ENCODE results near the gene C16orf95.
"Not testable (repeated sequence)": the region's sequence is repeated elsewhere in the genome, so short reads cannot be mapped to it uniquely, and the experiment has no call there.

The C16orf95 gene, protein sequence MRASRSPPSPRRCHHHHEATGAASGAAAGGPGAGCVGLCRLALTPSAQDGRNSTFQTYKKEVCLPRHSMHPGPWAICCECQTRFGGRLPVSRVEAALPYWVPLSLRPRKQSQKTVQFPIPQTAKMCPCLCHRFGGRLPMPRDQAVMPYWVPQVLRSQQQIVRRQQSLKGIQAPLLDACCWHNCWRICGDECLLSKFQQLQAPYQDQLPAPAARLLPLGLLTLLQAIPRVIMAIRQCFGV

GRCh38 chr16:87316923-87317749, at the start of gene C16orf95:
TSS of gene C16orf95 (minus strand) at chr16:87317392. CDS start at chr16:87317242, 150 bp downstream.
- peak; percentile 97 for DNase-seq

DNA sequence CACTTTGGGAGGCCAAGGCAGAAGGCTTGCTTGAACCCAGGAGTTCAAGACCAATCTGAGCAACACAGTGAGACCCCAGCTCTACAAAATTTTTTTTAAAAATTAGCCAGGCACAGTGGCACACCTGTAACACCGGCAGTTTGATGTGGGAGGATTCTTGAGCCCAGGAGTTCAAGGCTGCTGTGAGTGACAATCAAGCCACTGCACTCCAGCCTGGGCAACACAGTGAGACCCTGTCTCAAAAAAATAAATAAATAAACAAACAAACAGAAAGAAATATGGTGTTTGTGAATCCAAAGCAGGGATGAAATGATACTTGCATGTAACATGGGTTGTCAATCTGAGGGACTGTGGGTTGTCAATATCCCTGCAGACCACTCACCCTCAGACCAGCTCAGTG, 49.7 kb upstream of the C16orf95 start:
- DNase-seq = no peak

DNA sequence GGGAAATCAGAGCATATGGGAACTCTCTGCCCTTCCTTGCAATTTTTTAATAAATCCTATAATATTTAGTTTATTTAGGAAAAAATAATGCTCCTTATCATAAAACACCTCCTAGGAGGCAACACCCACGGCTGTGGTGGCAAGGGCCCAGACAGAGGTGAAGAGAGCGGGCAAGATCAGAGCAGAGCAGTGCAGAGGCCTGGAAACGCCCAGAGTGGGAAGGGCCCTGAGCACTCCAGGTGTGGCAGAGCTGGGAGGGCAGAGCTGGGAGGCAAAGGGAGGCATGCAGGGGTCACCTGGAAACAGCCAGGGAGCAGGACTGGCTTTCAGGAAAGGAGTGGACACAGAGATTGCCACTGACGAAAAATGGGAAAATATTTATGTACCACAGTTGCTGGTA, 49.1 kb upstream of the C16orf95 start:
- DNase-seq = no peak

DNA sequence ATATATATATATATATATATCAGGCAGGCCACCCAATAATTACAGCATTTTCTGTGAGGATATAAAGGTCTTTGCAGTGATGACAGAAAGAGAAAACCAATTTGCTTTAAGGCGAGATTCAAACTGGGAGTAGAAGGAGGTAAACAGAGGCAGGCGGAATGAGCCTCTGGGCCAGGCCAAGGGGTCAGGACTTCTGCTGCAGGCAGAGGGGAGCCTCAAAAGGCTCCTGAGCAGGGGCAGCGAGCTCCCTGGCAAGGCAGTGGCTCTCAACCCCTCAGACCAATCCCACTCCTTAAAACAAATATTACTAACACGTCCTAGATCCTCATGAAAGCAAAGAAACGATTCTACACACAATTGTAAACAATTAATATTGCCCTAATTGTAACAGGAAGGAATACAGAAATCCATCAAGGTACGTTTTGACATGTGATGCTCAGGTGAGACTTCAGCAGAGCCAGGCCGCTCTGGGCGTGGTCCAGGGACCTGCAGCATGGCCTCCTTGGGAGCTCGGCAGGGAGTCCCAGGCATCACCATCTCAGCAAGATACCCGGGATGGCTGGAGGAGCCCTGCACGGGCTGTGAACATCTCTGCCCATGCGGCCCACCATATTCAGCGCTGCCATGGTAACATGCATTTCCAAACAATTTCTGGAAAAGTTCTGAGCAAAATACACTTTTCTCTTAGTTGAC, 48.0 kb upstream of the C16orf95 start:
- DNase-seq = no peak

GRCh38 chr16:87363771-87364455, 46.7 kb upstream of the C16orf95 start:
- no peak for DNase-seq

DNA sequence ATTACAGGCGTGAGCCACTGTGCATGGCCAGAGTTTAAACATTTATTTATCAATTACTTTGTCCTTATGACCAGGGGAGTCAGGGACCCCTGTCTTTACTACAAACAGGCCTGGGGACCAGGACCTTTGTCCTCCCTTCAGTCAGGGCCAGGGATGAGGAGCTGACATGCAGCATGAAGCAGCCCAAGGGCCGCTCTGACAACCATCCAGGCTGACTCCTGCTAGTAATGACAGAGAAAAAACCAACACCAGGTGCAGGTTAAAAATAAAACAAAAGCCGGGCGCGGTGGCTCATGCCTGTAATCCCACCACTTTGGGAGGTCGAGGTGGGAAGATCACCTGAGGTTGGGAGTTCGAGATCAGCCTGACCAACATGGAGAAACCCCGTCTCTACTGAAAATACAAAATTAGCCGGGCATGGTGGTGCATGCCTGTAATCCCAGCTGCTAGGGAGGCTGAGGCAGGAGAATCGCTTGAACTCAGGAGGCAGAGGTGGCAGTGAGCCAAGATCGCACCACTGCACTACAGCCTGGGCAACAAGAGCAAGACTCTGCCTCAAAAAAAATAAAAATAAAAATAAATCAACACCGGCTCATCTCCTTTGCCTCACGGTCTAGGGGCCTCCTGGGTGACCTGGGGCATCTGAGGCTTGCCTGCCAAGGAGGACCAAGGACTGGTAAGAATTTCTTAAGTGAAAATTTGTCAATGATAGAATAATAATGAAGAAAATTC, 45.8 kb upstream of the C16orf95 start:
- not testable (repeated sequence) for DNase-seq

- DNase-seq = no peak
Measured at GRCh38 chr16:87361916-87362619, 44.9 kb upstream of the C16orf95 start.

DNA sequence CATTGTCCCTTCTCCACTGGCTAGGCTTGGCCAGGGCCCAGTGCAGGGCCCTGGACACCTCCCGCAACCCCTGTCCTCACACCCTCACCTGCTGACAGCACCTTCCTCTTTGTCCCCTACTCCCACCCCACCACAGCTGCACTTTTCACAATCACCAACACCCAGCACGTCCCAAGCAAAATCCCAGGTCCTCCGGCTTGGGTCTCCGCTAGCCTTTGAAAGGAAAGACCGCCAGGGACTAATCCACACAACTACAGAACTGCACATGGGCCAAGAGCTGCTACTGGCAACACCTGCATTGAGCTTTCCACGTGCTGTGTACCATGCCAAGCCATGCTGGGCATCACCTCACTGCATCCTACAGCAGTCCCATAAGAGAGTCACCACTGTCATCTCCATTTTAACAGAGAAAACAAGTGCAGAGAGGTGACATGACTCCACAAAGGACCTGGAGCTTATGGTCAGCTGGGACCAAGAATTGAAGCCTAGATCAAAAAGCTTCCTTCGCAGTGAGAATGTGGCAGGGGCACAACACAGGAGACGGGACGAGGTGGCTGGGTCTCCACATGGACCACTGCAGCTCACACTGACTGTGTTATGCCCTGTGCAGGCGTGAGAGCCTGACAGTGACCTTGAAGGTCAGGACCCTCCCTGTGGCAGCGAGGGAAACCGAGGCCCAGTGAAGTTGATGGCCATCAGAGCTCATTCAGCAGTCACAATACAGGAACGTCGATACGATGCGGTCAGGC, 43.8 kb upstream of the C16orf95 start:
- no peak for DNase-seq

DNA sequence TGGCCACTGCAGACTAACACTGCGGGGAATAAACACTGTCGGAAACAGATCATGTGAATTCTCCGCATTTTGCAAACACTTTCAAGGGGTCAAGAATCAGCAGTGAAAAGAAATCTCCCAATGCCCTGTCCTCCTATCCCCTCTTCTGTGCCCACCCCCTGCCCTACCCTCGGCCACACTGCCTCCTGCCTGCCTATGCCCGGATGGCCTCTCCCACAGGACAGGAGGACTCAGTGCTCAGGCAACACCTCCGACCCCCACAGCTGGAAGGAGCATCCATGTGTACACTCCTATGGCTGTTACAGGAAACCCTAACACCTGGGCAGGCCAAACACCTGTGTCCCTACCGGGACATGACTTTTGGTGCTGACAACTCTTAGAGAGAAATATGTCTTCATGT, 41.9 kb upstream of the C16orf95 start:
- DNase-seq = no peak

GRCh38 chr16:87358696-87359095, 41.5 kb upstream of the C16orf95 start:
- no peak for DNase-seq

GRCh38 chr16:87358250-87358649, 41.1 kb upstream of the C16orf95 start:
- DNase-seq = no peak

GRCh38 chr16:87356491-87356853, 39.3 kb upstream of the C16orf95 start:
- DNase-seq = no peak

DNA sequence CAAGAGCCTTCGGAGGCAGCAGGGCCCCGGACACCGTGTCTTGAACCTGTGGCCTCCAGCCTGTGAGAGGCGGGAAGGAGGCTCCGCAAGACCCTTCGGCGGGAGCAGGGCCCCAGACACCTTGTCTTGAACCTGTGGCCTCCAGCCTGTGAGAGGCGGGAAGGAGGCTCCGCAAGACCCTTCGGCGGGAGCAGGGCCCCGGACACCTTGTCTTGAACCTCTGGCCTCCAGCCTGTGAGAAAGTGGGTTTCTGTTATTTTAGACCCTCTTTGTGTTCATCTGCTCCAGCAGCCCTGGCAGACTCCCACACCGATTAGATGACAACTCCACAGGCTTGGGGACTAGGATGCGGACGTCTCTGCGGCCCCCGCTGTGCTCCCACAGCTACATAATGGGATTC, 36.4 kb upstream of the C16orf95 start:
- DNase-seq = no peak

DNA sequence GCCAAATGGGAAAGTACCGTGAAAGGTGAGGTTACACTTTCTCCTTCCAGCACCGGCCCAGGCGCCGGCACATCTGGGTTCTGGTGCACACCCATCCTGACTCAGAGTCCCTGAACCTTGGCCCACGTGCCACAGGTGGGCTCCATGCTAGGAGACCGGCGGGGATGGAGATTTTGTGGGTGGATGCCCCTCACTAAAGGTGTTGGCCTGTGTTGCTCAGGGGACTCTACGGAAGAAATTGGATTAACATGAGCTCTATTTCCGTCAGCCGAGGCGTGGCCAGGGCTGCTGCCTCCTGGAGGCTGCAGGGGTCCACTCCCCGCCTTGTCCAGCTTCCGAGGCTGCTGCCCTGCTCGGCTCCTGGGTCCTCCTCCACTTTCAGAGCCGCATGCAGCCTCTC, 35.6 kb upstream of the C16orf95 start:
- no peak for DNase-seq

GRCh38 chr16:87351320-87351698, 34.1 kb upstream of the C16orf95 start:
- no peak for DNase-seq

- DNase-seq = no peak
Measured at GRCh38 chr16:87350681-87351319, 33.6 kb upstream of the C16orf95 start.

DNA sequence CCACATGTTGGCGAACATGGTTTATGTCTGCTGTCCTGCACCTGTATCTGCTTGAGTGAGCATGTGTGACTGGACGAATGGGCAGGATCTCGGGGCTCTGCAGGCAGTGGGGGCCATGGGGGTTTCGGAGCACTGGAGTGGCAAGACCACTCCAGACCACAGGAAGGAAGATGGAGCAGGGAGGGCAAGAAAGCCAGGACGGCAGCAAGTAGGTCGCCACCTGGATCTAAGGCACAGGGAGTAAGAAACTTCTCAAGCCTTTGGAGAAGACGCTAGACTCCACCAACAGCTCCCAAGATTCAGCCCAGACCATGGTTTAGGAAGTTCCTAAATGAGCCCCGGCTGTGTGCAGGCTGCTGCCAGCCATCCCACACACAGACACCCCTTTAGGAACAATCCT, 32.8 kb upstream of the C16orf95 start:
- DNase-seq = no peak

- DNase-seq = no peak
Measured at GRCh38 chr16:87348616-87349157, 31.5 kb upstream of the C16orf95 start.

DNA sequence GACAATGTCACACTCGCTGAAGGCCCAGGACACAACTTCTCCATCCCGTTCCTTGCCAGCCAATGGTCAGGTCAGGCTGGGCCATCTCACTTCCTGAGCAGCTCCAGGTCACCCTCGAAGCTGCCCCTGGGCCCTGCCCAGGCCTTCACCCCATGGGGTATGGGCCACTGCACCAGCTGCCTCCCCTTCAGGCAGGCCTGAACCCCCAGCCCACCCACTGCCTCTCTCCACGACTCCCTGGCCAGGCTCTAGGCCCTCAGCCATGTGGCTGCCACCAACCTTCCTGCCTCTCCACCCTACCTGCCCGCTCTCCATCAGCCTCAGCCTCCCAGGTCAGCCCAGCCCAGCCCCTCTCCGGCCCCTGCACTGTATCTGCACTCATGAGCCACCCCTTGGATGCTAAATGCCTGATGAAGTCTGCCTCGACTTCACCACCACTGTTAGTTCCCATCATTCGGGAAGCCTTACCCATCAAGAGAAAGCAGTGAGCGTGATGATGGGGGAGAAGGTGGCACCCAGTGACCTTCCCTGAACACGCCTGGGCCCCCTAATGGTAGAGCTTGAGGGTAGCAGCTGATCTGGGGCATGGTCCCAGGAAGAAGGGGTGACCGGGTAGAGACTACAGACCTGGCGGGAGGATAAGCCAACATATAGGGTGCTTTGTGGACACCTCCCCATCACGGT, 30.9 kb upstream of the C16orf95 start:
- DNase-seq = no peak
